ENCODE data around the gene ANKRD17. TPM values are rescaled to one million over a fixed set of nuclear protein-coding genes. Genes with fewer than 3 reads are reported as not detected.
A peak's percentile ranks its signal among the peaks of the same experiment; 100 is the strongest.

ANKRD17 gene
- total RNA-seq, 1 experiment from 2014 or later, result 66.8 TPM

GRCh38 chr4:73070074-73070390 is 188.6 kb downstream of the ANKRD17 start:
- H3K9me3 ChIP-seq, result no peaks in the 10 kb centered on the region
- ChIA-PET CTCF (no interaction called here), POLR2A (interaction anchor here (0.6 kb wide), 2 partner anchors 34 to 35 kb away, joined by 3 read pairs; no protein-coding TSS in a partner anchor)
- peak overlapping the region; percentile 94 for H3K4me3 Mint-ChIP-seq (ENCODE audit: unreplicated experiment)
- H3K27me3 ChIP-seq (replicated peaks; ENCODE audit: control insufficient read depth, insufficient read depth, low read length), result no peaks in the 10 kb centered on the region
- peaks cover 18% of the 10 kb centered on the region for H3K36me3 Mint-ChIP-seq (ENCODE audit: insufficient read depth, unreplicated experiment)
- DNase-seq, result peak in 1 of 2 experiments; percentile 4
- H3K4me1 ChIP-seq, result no peaks in the 10 kb centered on the region
- H3K27me3 Mint-ChIP-seq (ENCODE audit: insufficient read depth, unreplicated experiment), result no peaks in the 10 kb centered on the region
- H3K9me3 Mint-ChIP-seq (ENCODE audit: unreplicated experiment), result no peaks in the 10 kb centered on the region
- intact Hi-C loops (cut with micrococcal nuclease; ENCODE audit: unreplicated experiment), result no loop called here
- H3K36me3 ChIP-seq (ENCODE audit: control insufficient read depth, insufficient read depth, low read length), result no peaks in the 10 kb centered on the region; the same call in 1 of the 2 replicates
- H3K4me3 ChIP-seq (ENCODE audit: low read depth, low read length), result peak overlapping the region; percentile 52
- peak overlapping the region; percentile 98 for H3K27ac Mint-ChIP-seq (ENCODE audit: unreplicated experiment)
- BruUV-seq (replicated peaks), result TSS peak; percentile 97
- H3K4me1 Mint-ChIP-seq (ENCODE audit: low read depth, unreplicated experiment), result no peaks in the 10 kb centered on the region
- no peak for TF ChIP-seq CTCF (IDR thresholded peaks at IDR 0.05; ENCODE audit: insufficient read depth in 1 of 2, low read depth in 1 of 2, low read length in 1 of 2, severe bottlenecking in 1 of 2, unreplicated experiment in 1 of 2)

- Histone ChIP-seq H3K36me3 (ENCODE audit: control insufficient read depth, insufficient read depth, low read length) (no peaks in the 10 kb centered on the region; the same call in 1 of the 2 replicates), H3K4me1 (no peaks in the 10 kb centered on the region), H3K27me3 (replicated peaks; ENCODE audit: control insufficient read depth, insufficient read depth, low read length) (no peaks in the 10 kb centered on the region), H3K4me3 (ENCODE audit: low read depth, low read length) (peak within 1 kb of the TSS; percentile 52), H3K9me3 (no peaks in the 10 kb centered on the region)
- Mint-ChIP-seq H3K9me3 (ENCODE audit: unreplicated experiment) (no peaks in the 10 kb centered on the region), H3K4me3 (ENCODE audit: unreplicated experiment) (peak within 1 kb of the TSS; percentile 94), H3K27ac (ENCODE audit: unreplicated experiment) (peak within 1 kb of the TSS; percentile 98), H3K4me1 (ENCODE audit: low read depth, unreplicated experiment) (no peaks in the 10 kb centered on the region), H3K36me3 (ENCODE audit: insufficient read depth, unreplicated experiment) (peaks cover 18% of the 10 kb centered on the region), H3K27me3 (ENCODE audit: insufficient read depth, unreplicated experiment) (no peaks in the 10 kb centered on the region)
- BruUV-seq (replicated peaks), result TSS peak; percentile 57
- DNase-seq, result peak; percentile 96 to 97
- ChIA-PET POLR2A (interaction anchor here (0.6 kb wide), 2 partner anchors 34 to 36 kb away, joined by 3 read pairs; no protein-coding TSS in a partner anchor), CTCF (no interaction called here)
- no peak for TF ChIP-seq CTCF (IDR thresholded peaks at IDR 0.05; ENCODE audit: insufficient read depth in 1 of 2, low read depth in 1 of 2, low read length in 1 of 2, severe bottlenecking in 1 of 2, unreplicated experiment in 1 of 2)
- intact Hi-C loops (cut with micrococcal nuclease; ENCODE audit: unreplicated experiment), result loop anchor here (1.0 to 2.0 kb wide), 2 partner anchors 35 to 190 kb away; no protein-coding TSS in a partner anchor
Observed at GRCh38 chr4:73069338-73070073, 189.1 kb downstream of the ANKRD17 start, which contains the start of gene COX18. TSS of gene COX18 (minus strand) at chr4:73069716. CDS start at chr4:73069649, 67 bp downstream.

- Mint-ChIP-seq H3K27me3 (ENCODE audit: insufficient read depth, unreplicated experiment) (no peaks in the 10 kb centered on the region), H3K9me3 (ENCODE audit: unreplicated experiment) (no peaks in the 10 kb centered on the region), H3K4me1 (ENCODE audit: low read depth, unreplicated experiment) (no peaks in the 10 kb centered on the region), H3K4me3 (ENCODE audit: unreplicated experiment) (peak overlapping the region; percentile 94), H3K27ac (ENCODE audit: unreplicated experiment) (peak overlapping the region; percentile 98), H3K36me3 (ENCODE audit: insufficient read depth, unreplicated experiment) (peaks cover 18% of the 10 kb centered on the region)
- H3K9me3 ChIP-seq, result no peaks in the 10 kb centered on the region
- no TSS peak for BruUV-seq (replicated peaks)
- H3K4me3 ChIP-seq (ENCODE audit: low read depth, low read length), result peak overlapping the region; percentile 52
- H3K36me3 ChIP-seq (ENCODE audit: control insufficient read depth, insufficient read depth, low read length), result no peaks in the 10 kb centered on the region; the same call in 1 of the 2 replicates
- H3K27me3 ChIP-seq (replicated peaks; ENCODE audit: control insufficient read depth, insufficient read depth, low read length), result no peaks in the 10 kb centered on the region
- ChIA-PET POLR2A (interaction anchor here (1.8 kb wide), 1 partner anchor 35 kb away, joined by 4 read pairs; no protein-coding TSS in a partner anchor), CTCF (no interaction called here)
- intact Hi-C loops (cut with micrococcal nuclease; ENCODE audit: unreplicated experiment), result loop anchor here (1.0 to 2.0 kb wide), 2 partner anchors 36 to 191 kb away; no protein-coding TSS in a partner anchor
- no peak for TF ChIP-seq CTCF (IDR thresholded peaks at IDR 0.05; ENCODE audit: insufficient read depth in 1 of 2, low read depth in 1 of 2, low read length in 1 of 2, severe bottlenecking in 1 of 2, unreplicated experiment in 1 of 2)
- H3K4me1 ChIP-seq, result no peaks in the 10 kb centered on the region
- peak in 1 of 2 experiments; percentile 17 for DNase-seq
Observed at GRCh38 chr4:73068491-73069337, 189.9 kb downstream of the ANKRD17 start.

Measured in Caco-2 (cell line).